Muscle of leg (tissue), 11 donors: Measurements from ENCODE around the gene PRUNE1. TPM values are rescaled to one million over a fixed set of nuclear protein-coding genes. Genes with fewer than 3 reads are reported as not detected.

Experiments used
- DNase-seq: peaks from one replicate; pipeline ENCODE4 v3.0.0; 2013
- H3K27ac ChIP-seq: one replicate; pipeline ENCODE4 v1.5.1; 2013; ENCODE audit warnings: mild to moderate bottlenecking, low read length, control low read depth
- H3K27me3 ChIP-seq: one replicate; pipeline ENCODE4 v1.6.1; 2013; ENCODE audit warnings: low read length; ENCODE audit not compliant: control insufficient read depth, insufficient read depth
- H3K36me3 ChIP-seq: one replicate; pipeline ENCODE4 v1.6.1; 2013; ENCODE audit warnings: low read length; ENCODE audit not compliant: control insufficient read depth, insufficient read depth
- H3K4me1 ChIP-seq: one replicate; pipeline ENCODE4 v1.6.1; 2013; ENCODE audit warnings: low read length; ENCODE audit not compliant: control insufficient read depth, insufficient read depth
- H3K4me3 ChIP-seq: one replicate; pipeline ENCODE4 v1.5.1; 2013; ENCODE audit warnings: low read length, control low read depth
- H3K9me3 ChIP-seq: replicated peaks from 2 replicates; pipeline ENCODE4 v1.6.1; 2013; ENCODE audit warnings: low read depth, low read length; ENCODE audit not compliant: control insufficient read depth
- WGBS: methylation state at CpG from one replicate; pipeline ENCODE4 v1.1.5; 2013; ENCODE audit warnings: missing lambda C conversion rate; ENCODE audit not compliant: insufficient coverage; 5-methylcytosine and 5-hydroxymethylcytosine counted together
- polyA plus RNA-seq, 8 donors: library from polyadenylated mRNA; unstranded; fragments of 120-200 nt; gene quantifications; one replicate each; pipeline versions ENCODE4 v1.2.1 to v1.2.3, GENCODE V29; 2013; ENCODE audit warnings: inconsistent platforms in 1 of 8, low replicate concordance in 1 of 8; ENCODE audit not compliant: insufficient read length in 8 of 8, insufficient read depth in 1 of 8
- total RNA-seq: library from RNA; stranded (reverse); fragments of 120-200 nt; gene quantifications from one replicate; pipeline ENCODE4 v1.2.4, GENCODE V29; 2013

PRUNE1 gene
- total and polyA plus RNA-seq, 9 donors = 19.3 to 29.8 (median 25.0) TPM

- Histone ChIP-seq H3K4me3 (no peak overlapping the region), H3K27ac (peak overlapping the region; percentile 47), H3K9me3 (no peaks in the 10 kb centered on the region), H3K4me1 (peaks cover 33% of the 10 kb centered on the region), H3K36me3 (no peaks in the 10 kb centered on the region), H3K27me3 (no peaks in the 10 kb centered on the region)
- peak; percentile 71 for DNase-seq
- 72% methylated on average over 7 of the region's 11 CpGs for WGBS
These were observed 31.2 kb upstream of the PRUNE1 start for GRCh38 chr1:150976879-150977694.

DNA sequence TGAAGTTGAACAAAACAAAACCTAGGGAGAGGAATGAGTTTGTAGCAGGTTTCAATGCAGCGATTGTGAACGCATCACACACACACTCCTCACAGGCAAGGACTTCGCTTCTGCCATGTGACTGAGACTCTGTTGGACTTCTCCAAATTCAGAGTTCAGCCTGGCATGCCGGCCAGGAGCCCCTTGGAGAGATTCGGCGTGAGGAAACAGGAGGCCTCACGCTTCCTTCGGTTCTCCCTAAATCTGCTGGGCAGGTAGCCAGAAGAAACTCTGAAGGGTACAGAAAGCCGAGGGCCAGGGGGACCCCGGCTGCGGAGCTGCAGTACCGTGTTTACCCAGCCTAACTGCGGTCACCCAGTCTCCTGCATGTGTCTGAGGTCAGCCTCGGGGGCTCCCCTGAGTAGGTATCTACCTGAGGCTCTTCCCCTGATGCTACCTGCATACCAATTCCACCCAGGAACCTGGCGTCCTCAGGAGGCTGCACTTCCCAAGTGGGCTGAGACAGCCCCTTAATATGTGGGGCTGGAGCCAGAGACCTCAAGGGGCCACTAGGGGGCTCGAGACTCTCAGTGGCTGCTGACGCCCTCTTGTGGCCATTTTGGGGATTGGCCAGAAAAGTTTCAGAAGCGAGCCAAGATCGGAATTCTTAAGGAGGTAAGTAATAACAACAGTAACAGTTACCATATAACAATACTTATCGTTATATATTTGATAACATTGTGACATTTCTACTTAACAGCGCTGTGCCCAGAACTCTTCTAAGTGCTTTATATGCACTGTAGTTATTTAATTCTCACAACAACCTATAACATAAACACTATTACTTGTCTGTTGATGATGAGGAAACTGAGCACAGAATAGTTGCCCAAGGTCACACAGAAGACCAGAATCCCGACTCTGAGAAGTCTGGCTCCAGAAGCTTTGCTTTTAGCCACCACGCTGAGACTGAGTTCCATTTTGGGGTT lies 28.9 kb upstream of the PRUNE1 start:
- H3K9me3 ChIP-seq = no peaks in the 10 kb centered on the region
- H3K36me3 ChIP-seq = no peaks in the 10 kb centered on the region
- peak overlapping the region; percentile 25 for H3K27ac ChIP-seq
- no peaks in the 10 kb centered on the region for H3K27me3 ChIP-seq
- H3K4me1 ChIP-seq = peaks cover 15% of the 10 kb centered on the region
- H3K4me3 ChIP-seq = peak overlapping the region; percentile 4
- WGBS = 33% methylated on average over 10 of the region's 23 CpGs
- DNase-seq = peak; percentile 95

GRCh38 chr1:150981177-150981804 lies 27.0 kb upstream of the PRUNE1 start:
- no peaks in the 10 kb centered on the region for H3K36me3 ChIP-seq
- no peaks in the 10 kb centered on the region for H3K9me3 ChIP-seq
- DNase-seq = no peak
- 45% methylated on average over 2 of the region's 6 CpGs for WGBS
- no peaks in the 10 kb centered on the region for H3K27me3 ChIP-seq
- H3K4me1 ChIP-seq = peaks cover 12% of the 10 kb centered on the region
- no peak overlapping the region for H3K27ac ChIP-seq
- H3K4me3 ChIP-seq = no peak overlapping the region

- H3K27ac ChIP-seq = no peak within 1 kb of the TSS
- no peak within 1 kb of the TSS for H3K4me3 ChIP-seq
- no peaks in the 10 kb centered on the region for H3K36me3 ChIP-seq
- no peaks in the 10 kb centered on the region for H3K27me3 ChIP-seq
- peaks cover 12% of the 10 kb centered on the region for H3K4me1 ChIP-seq
- 25% methylated on average over 5 of the region's 12 CpGs for WGBS
- DNase-seq = no peak
- no peaks in the 10 kb centered on the region for H3K9me3 ChIP-seq
These were observed 26.2 kb upstream of the PRUNE1 start, which contains the start of gene ANXA9 for GRCh38 chr1:150981805-150982712. Gene ANXA9, plus strand, starts transcription at chr1:150982292. Its CDS starts 814 bp downstream, at chr1:150983106.

DNA sequence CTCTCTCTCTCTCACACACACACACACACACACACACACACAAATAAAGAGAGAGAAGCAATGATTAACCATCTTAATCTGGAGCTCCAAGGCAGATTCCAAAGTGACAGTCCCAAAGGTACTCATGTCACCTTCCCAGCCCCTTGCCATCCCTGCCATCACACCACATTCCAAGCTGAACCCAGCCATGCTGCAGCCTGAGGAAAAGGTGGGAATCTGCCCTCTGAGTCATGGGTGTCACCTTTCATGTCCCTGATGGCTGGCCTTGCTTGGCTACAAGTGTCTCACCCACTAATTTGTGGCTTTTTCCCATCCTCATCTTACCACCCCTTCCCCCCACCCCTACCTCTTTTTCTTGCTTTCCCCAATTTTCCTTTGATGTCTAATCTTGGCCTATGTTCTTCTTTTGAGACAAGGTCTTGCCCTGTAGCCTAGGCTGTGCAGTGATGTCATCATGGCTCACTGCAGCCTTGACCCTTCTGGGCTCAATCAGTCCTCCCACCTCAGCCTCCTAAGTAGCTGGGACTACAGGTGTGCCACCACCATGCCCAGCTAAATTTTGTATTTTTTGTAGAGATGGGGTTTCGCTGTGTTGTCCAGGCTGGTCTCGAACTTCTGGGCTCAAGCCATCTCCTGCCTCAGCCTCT lies 22.9 kb upstream of the PRUNE1 start:
- no peaks in the 10 kb centered on the region for H3K27me3 ChIP-seq
- no peaks in the 10 kb centered on the region for H3K36me3 ChIP-seq
- no peak overlapping the region for H3K27ac ChIP-seq
- no peak for DNase-seq
- no peaks in the 10 kb centered on the region for H3K4me1 ChIP-seq
- H3K4me3 ChIP-seq = no peak overlapping the region
- no peaks in the 10 kb centered on the region for H3K9me3 ChIP-seq
- 91% methylated on average over 2 of the region's 2 CpGs for WGBS

- no peak overlapping the region for H3K4me3 ChIP-seq
- DNase-seq = no peak
- WGBS = 80% methylated on average over 2 of the region's 7 CpGs
- no peaks in the 10 kb centered on the region for H3K4me1 ChIP-seq
- no peak overlapping the region for H3K27ac ChIP-seq
- no peaks in the 10 kb centered on the region for H3K36me3 ChIP-seq
- no peaks in the 10 kb centered on the region for H3K9me3 ChIP-seq
- H3K27me3 ChIP-seq = no peaks in the 10 kb centered on the region
These were observed 20.3 kb upstream of the PRUNE1 start for GRCh38 chr1:150987924-150988323.

DNA sequence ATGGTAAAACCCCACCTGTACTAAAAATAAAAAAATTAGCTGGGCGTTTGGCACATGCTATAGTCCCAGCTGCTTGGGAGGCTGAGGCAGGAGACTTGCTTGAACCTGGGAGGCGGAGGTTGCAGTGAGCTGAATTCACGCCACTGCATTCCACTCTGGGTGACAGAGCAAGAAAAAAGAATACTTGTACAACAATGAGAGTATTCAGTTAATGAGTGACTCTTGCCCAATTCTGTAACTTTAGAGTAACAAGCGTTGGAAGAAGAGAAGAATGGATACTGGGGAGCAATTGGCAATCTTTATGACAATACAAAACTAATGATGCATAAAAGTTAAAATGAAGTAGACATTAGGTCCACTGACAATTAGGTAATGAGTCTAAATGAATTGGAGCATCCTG lies 15.6 kb upstream of the PRUNE1 start:
- 73% methylated on average over 2 of the region's 4 CpGs for WGBS
- H3K4me1 ChIP-seq = peaks cover 9% of the 10 kb centered on the region
- no peak overlapping the region for H3K4me3 ChIP-seq
- no peak overlapping the region for H3K27ac ChIP-seq
- H3K36me3 ChIP-seq = peaks cover 10% of the 10 kb centered on the region
- H3K9me3 ChIP-seq = no peaks in the 10 kb centered on the region
- H3K27me3 ChIP-seq = no peaks in the 10 kb centered on the region
- no peak for DNase-seq

- Histone ChIP-seq H3K36me3 (peaks cover 23% of the 10 kb centered on the region), H3K27me3 (no peaks in the 10 kb centered on the region), H3K4me3 (no peak overlapping the region), H3K9me3 (no peaks in the 10 kb centered on the region), H3K27ac (no peak overlapping the region), H3K4me1 (peaks cover 9% of the 10 kb centered on the region)
- DNase-seq = no peak
- 88% methylated on average over 1 of the region's 3 CpGs for WGBS
These were observed 14.0 kb upstream of the PRUNE1 start for GRCh38 chr1:150994248-150994647.

- Histone ChIP-seq H3K36me3 (peaks cover 34% of the 10 kb centered on the region), H3K27me3 (no peaks in the 10 kb centered on the region), H3K27ac (peak overlapping the region; percentile 9), H3K4me1 (peaks cover 9% of the 10 kb centered on the region), H3K4me3 (no peak overlapping the region), H3K9me3 (no peaks in the 10 kb centered on the region)
- no CpG with 5 or more reads among the region's 4 CpGs for WGBS
- DNase-seq = peak; percentile 26
These were observed 12.8 kb upstream of the PRUNE1 start for GRCh38 chr1:150995460-150995859.
